ENCODE data around the gene JOSD1. TPM values are rescaled to one million over a fixed set of nuclear protein-coding genes. Genes with fewer than 3 reads are reported as not detected.

The JOSD1 gene
- total and polyA plus RNA-seq, 10 of the 15 experiments (the other 5 are each of a cell fraction or from before 2014, with no cell fraction given) = 6.2 to 54.6 (median 40.5) TPM

DNA sequence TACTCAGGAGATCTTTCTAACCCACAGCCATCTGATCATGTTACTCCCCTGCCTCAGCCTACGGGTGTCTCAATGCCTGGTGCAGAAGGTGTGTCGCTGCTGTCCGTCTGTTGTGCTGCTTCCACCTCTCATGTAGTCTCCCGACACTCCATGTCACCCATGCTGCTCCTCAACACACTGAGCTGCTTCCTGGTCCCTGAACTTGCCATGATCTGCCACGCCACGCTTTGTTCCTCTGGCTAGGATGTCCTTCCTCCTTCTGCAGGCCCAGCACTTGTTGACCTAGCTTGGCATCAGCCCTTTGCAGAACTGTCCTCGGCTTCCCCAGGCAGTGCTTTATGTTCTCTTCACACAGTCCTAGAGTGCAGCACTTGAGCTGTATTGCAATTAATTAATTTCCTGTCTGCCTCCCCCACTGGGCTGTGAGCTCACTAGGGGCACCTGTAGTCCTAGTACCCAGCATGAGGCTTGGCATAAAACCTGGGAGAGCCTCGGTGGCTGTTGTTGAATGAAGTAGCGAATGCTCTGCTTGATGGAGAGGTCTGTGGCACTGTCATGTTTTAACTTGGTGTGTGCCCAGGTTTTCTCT lies 14.5 kb upstream of the JOSD1 start (continued):
- no peak for TF ChIP-seq ETV6 (conservative IDR thresholded peaks at IDR 0.05 in 1 of 2, IDR thresholded peaks at IDR 0.05 in 1 of 2; ENCODE audit: borderline replicate concordance in 1 of 2, low read depth in 1 of 2)
- TF ChIP-seq, protein P1, sequence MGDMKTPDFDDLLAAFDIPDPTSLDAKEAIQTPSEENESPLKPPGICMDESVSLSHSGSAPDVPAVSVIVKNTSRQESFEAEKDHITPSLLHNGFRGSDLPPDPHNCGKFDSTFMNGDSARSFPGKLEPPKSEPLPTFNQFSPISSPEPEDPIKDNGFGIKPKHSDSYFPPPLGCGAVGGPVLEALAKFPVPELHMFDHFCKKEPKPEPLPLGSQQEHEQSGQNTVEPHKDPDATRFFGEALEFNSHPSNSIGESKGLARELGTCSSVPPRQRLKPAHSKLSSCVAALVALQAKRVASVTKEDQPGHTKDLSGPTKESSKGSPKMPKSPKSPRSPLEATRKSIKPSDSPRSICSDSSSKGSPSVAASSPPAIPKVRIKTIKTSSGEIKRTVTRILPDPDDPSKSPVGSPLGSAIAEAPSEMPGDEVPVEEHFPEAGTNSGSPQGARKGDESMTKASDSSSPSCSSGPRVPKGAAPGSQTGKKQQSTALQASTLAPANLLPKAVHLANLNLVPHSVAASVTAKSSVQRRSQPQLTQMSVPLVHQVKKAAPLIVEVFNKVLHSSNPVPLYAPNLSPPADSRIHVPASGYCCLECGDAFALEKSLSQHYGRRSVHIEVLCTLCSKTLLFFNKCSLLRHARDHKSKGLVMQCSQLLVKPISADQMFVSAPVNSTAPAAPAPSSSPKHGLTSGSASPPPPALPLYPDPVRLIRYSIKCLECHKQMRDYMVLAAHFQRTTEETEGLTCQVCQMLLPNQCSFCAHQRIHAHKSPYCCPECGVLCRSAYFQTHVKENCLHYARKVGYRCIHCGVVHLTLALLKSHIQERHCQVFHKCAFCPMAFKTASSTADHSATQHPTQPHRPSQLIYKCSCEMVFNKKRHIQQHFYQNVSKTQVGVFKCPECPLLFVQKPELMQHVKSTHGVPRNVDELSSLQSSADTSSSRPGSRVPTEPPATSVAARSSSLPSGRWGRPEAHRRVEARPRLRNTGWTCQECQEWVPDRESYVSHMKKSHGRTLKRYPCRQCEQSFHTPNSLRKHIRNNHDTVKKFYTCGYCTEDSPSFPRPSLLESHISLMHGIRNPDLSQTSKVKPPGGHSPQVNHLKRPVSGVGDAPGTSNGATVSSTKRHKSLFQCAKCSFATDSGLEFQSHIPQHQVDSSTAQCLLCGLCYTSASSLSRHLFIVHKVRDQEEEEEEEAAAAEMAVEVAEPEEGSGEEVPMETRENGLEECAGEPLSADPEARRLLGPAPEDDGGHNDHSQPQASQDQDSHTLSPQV (IDR thresholded peaks at IDR 0.05) = no peak
- no peak for TF ChIP-seq NFYA (IDR thresholded peaks at IDR 0.05; ENCODE audit: borderline replicate concordance, low read depth, low read length)

DNA sequence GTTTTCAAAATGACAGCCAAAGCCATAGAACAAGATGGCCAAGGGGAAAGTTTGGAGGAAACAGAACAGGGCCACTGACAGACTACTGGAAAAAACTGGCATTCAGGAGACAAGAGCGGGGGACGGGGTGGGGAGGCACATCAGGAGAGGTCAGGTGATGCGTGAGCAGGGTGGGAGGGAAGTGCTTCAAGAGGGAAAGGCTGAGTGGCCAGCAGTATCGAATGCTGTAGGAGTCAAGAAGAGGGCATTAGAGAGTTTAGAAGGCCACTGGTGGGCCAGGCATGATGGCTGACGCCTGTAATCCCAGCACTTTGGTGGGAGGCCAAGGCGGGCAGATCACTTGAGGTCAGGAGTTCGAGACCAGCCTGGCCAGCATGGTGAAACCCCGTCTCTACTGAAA lies 13.2 kb upstream of the JOSD1 start:
- in situ Hi-C loops (cut with MboI) (no loop called here), intact Hi-C loops (cut with micrococcal nuclease; ENCODE audit: unreplicated experiment) (no loop called here)
- ATAC-seq (no peak), DNase-seq (ENCODE audit: low read depth, low spot score) (no peak), FAIRE-seq (no peak)
- peaks cover 17% of the 10 kb centered on the region for H4K20me1 ChIP-seq (ENCODE audit: control insufficient read depth, insufficient read depth)
- ChIA-PET RAD21 (ENCODE audit: unreplicated experiment) (interaction anchor here (0.8 to 1.2 kb wide), 2 partner anchors 8 to 14 kb away, joined by 3 read pairs; partner anchors contain the start of gene GTPBP1), CTCF (interaction anchor here (2.6 kb wide), 1 partner anchor 11 kb away, joined by 7 read pairs; no protein-coding TSS in a partner anchor), POLR2A (interaction anchor here (1.0 kb wide), 1 partner anchor 15 kb away, joined by 5 read pairs; no protein-coding TSS in a partner anchor), SMC1A (ENCODE audit: uncharacterized antibody, unreplicated experiment) (no interaction called here)
- no TSS peak for BruUV-seq (replicated peaks)
- H3K4me2 ChIP-seq (ENCODE audit: control insufficient read depth, insufficient read depth) = no peak overlapping the region
- no peak overlapping the region for H3K9ac ChIP-seq (ENCODE audit: control insufficient read depth, insufficient read depth, low read length)
- H3K27me3 ChIP-seq (replicated peaks in 1 of 2; ENCODE audit: control insufficient read depth in 2 of 2, insufficient read depth in 2 of 2, low read length in 1 of 2) = no peaks in the 10 kb centered on the region
- H3K9me3 ChIP-seq (replicated peaks; ENCODE audit: control insufficient read depth, insufficient read depth, low read length) = no peaks in the 10 kb centered on the region
- TF ChIP-seq, protein P2, sequence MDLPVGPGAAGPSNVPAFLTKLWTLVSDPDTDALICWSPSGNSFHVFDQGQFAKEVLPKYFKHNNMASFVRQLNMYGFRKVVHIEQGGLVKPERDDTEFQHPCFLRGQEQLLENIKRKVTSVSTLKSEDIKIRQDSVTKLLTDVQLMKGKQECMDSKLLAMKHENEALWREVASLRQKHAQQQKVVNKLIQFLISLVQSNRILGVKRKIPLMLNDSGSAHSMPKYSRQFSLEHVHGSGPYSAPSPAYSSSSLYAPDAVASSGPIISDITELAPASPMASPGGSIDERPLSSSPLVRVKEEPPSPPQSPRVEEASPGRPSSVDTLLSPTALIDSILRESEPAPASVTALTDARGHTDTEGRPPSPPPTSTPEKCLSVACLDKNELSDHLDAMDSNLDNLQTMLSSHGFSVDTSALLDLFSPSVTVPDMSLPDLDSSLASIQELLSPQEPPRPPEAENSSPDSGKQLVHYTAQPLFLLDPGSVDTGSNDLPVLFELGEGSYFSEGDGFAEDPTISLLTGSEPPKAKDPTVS (IDR thresholded peaks at IDR 0.05; ENCODE audit: low read depth, low read length) = no peak
- TF ChIP-seq PAX8 (IDR thresholded peaks at IDR 0.05) (no peak), BACH1 (IDR thresholded peaks at IDR 0.05; ENCODE audit: borderline replicate concordance) (no peak)
- H3K27ac ChIP-seq (ENCODE audit: control insufficient read depth, insufficient read depth) = no peak overlapping the region
- 91% methylated on average over 8 of the region's 8 CpGs for WGBS (ENCODE audit: insufficient coverage, insufficient replicate concordance, low lambda C conversion rate, missing lambda C conversion rate)
- no peak overlapping the region for H2AFZ ChIP-seq (ENCODE audit: control insufficient read depth, low read depth, low read length)
- no peak overlapping the region for H3K4me3 ChIP-seq
- peaks cover 6% of the 10 kb centered on the region; the same call in 1 of the 2 replicates for H3K4me1 ChIP-seq (ENCODE audit: control insufficient read depth, insufficient read depth, low read length)
- peaks cover 58% of the 10 kb centered on the region for H3K79me2 ChIP-seq (ENCODE audit: control insufficient read depth, insufficient read depth, low read length)
- H3K36me3 ChIP-seq (ENCODE audit: control insufficient read depth in 2 of 2, insufficient read depth in 2 of 2, low read length in 1 of 2) = peaks cover 26 to 32% of the 10 kb centered on the region in 2 experiments
